Measurements from ENCODE around the gene PARD3.
A peak's percentile ranks its signal among the peaks of the same experiment; 100 is the strongest.

PARD3 gene

DNA sequence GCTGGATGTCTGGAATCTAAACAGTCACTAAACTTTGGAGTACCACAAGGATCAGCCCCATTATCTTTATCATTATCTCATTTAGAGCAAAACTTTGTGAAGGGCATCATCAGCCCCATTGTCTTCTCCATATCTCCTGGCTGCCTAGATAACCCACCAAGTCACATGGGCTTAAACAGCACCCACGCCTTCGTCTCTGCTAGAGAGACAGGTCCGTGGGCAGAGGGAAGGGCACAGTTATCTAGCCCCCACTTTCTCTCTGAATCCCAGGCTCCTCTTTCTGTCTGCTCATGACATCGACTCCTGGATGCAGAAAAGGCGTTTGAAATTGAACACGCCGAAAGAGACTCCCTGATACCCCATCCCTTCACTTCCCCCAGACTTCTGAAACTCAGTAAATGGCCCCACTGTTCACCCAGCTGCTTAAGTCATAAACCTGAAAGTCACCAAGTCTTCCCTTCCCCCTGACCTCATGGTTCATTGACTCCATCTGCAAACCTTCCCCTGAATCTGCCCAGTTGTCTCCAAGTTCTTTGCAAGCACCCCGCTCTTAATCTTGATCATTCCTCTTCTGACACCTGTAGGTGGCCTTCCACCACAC is 20.9 kb upstream of the PARD3 start:
- H3K4me3 ChIP-seq (ENCODE audit: low read length): no peak overlapping the region
- TF ChIP-seq ZNF274 (IDR thresholded peaks at IDR 0.05; ENCODE audit: low read depth, low read length): no peak

DNA sequence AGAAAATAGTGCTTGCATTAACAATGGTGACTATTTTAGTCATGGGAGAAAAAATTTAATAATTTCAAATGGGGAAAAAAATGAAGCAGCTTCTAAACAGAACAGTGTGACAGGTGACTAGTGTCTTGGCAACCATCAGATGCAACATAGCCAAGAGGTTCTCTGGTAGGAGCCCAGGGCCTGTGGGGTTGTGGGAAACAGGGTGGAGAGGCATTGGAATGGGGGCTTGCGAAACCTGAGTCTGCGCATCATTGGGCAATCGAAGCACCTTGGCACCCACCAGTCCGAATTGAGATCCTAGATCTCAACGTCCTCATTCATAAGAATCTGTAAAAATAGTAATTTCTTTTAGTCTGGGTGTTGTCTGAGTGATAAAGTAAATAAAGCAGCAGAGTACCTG is 19.2 kb upstream of the PARD3 start:
- no peak overlapping the region for H3K4me3 ChIP-seq (ENCODE audit: low read length)
- TF ChIP-seq ZNF274 (IDR thresholded peaks at IDR 0.05; ENCODE audit: low read depth, low read length): no peak

DNA sequence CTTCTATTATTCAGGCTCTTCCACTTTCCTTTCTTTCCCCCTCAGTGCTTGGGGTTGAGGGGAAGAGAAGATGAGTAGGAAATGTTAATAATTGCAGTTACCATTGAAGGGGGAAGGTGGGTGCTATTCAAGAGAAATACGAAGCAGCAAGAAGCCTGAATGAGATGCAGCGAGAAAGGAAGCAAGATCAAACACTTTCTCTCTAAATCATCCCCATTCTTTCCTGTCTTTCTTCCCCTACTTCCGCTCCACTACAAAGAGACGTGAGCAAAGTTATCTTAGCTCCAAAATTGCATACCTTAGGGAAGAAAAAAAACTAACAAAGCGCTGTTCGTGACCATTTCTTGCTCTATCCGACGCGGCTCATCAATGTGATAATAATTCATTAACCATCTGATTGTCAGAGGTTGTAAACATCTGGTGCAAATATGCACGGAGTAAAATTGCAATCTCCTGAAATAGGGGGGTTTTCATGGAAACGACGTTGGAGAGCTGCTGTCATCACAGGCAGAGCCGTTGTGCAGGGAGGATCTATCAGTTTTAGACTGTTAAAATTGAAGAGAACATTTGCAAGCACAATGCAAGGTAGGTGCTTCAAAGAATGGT is 15.2 kb upstream of the PARD3 start:
- H3K4me3 ChIP-seq (ENCODE audit: low read length): no peak overlapping the region
- TF ChIP-seq ZNF274 (IDR thresholded peaks at IDR 0.05; ENCODE audit: low read depth, low read length): no peak

DNA sequence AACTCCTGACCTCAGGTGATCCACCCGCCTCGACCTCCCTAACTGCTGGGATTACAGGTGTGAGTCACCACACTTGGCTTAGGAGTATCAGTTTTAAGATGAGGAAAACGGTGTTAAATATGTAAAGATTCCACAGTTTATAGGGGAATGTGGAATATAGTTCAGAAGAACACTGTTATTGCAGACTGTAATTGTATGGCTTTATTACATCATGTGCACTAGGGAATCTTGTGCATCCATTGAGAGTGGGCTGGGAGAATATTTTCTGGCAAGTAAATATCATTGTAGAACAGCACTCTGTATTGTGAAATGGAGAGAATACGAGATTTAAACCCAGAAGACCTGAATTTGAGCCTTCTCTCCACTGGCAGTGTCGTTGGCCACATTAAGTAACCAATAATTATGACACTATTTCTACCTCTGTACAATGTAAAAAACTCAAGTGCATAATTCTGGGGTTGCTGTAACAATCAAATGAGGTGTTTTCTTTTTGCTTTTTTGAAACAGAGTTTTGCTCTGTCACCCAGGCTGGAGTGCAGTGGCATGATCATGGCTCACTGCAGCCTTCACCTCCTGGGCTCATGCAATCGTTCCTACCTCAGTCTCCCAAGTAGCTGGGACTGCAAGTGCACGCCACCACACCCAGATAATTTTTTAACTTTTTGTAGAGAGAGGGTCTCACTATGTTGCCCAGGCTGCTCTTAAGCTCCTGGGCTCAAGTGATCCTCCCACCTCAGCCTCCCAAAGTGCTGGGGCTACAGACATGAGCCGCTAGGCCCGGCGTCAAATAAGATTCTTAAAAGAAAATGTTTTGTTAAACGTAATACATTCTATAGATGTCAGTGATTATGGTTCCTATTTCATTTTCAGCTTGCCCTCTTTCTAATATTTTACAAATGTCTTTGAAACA is 12.0 kb upstream of the PARD3 start:
- no peak for TF ChIP-seq ZNF274 (IDR thresholded peaks at IDR 0.05; ENCODE audit: low read depth, low read length)
- no peak overlapping the region for H3K4me3 ChIP-seq (ENCODE audit: low read length)

DNA sequence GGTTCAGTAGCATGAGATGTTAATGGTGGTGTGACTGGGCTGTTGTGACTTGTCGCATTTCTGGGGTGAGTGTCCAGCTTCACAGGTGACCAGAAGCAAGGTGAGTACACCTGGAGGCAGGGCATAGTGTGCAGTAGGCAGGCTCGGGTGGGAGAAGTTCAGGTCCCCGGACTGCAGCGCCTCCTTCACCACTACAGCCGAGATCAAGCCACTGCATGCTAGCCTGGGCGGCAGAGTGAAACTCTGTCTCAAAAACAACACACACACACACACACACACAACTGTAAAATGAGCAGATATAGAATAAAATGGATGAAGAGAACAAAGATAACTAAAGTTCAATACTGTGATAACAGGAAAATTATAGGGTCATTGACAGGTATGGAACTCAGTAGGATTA is 11.1 kb upstream of the PARD3 start:
- no peak overlapping the region for H3K4me3 ChIP-seq (ENCODE audit: low read length)
- no peak for TF ChIP-seq ZNF274 (IDR thresholded peaks at IDR 0.05; ENCODE audit: low read depth, low read length)

DNA sequence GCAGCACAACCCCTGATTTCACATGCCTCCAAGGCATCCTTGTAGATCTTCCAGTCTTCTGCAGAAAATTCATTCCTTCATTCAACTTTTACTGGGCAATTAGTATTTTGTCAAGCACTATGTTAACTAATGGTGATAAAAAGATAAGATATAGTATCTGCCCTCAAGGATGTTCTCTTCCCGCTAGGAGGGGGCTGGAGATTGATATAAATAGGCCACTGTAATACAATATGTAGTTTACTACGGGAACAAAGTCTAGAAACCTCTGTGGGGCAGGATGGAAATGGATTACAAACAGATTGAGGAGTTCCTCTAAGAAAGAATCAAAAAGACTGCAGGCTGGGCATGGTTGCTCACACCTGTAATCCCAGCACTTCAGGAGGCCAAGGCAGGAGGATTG is 10.3 kb upstream of the PARD3 start:
- no peak for TF ChIP-seq ZNF274 (IDR thresholded peaks at IDR 0.05; ENCODE audit: low read depth, low read length)

DNA sequence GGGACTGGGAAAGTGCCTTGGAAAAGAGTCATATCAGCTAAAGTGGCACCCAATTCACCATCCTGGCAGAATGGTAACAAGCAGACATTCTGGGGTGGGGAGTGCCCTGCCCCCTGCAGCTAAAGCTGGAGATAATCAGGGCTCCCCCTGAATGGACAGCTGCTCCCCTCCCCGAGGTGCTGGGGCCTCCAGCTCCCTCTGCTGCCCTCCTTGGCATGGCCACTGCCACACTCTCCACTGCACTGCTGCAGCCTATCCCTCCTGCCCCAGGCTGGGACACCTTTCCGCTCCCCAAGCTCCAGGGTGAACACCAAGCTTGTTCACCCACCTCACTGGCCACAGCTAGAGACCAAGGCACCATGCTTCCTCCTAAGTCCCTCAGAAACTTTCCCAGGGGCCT is 9.8 kb upstream of the PARD3 start:
- H3K4me3 ChIP-seq (ENCODE audit: low read length): no peak overlapping the region
- no peak for TF ChIP-seq ZNF274 (IDR thresholded peaks at IDR 0.05; ENCODE audit: low read depth, low read length)

More for the DNA sequence above, 10.3 kb upstream of the PARD3 start:
- H3K4me3 ChIP-seq (ENCODE audit: low read length): no peak overlapping the region

DNA sequence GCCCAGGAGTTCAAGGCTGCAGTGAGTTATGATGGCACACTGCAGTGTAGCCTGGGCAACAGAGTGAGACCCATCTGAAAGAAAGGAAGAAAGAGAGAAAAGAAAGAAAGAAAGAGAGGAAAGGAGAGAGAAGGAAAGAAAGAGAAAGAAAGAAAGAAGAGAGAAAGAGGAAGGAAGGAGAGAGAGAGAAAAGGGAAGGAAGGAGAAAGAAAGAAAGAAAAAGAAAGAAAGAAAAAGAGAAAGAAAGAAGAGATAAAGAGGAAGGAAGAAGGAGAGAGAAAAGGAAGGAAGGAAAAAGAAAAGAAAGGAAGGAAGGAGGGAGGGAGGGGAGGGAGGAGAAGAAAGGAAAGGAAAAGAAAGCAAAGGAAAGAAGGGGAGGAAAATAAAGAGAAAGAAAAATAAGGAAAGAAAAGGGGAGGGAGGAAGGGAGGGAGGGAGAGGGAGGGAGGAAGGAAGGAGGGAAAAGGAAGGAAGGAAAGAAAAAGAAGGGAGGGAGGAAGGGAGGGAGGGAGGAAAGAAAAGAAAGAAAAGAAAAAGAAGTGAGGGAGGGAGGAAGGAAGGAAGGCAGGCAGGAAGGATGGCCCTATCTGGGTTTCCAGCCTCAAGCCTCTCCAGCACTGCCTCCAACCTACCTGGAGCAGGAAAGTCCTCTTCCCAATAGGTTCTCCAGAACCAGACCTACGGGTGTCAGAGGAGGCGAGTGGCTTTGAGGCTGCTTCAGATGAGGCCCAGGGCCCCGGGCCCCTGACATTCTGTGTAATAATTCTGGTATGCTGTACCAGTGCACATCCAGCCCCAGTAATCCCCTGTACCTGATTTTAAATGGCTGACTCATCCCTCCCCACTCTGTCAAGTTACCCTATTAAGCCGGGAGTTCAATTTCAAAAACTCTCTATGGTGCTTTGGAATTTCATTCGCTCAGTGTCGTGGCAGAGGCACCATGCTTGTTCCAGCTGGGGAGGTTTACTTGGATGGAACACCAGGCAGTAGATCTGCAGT is 6.8 kb upstream of the PARD3 start:
- TF ChIP-seq ZNF274 (IDR thresholded peaks at IDR 0.05; ENCODE audit: low read depth, low read length): no peak

DNA sequence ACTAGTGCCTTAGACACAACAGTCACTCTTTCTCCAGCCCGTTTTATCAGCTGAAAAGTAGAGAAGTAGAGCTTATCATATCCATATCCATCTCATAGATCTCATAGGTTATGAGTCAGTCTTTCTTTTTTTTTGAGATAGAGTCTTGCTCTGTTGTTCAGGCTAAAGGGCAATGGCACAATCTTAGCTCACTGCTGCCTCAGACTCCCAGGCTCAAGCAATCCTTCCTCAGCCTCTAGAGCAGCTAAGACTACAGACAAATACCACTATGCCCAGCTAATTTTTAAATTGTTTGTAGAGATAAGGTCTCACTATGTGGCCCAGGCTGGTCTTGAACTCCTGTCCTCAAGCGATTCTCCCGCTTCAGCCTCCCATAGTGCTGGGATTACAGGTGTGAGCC is 2.5 kb upstream of the PARD3 start:
- no peak for TF ChIP-seq ZNF274 (IDR thresholded peaks at IDR 0.05; ENCODE audit: low read depth, low read length)
- no peak overlapping the region for H3K4me3 ChIP-seq (ENCODE audit: low read length)

More for the DNA sequence above, 6.8 kb upstream of the PARD3 start:
- H3K4me3 ChIP-seq (ENCODE audit: low read length): no peak overlapping the region

DNA sequence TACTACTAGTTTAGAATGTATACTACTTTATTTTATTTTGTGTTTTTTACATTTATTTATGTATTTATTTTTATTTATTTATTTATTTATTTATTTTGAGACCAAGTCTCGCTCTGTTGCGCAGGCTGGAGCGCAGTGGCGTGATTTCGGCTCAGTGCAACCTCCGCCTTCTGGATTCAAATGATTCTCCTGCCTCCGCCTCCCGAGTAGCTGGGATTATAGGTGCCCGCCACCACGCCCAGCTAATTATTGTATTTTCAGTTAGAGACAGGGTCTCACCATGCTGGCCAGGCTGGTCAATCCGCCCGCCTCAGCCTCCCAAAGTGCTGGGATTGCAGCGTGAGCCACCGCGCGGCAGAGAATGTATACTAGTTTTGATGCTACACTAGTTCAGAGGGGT is 2.0 kb upstream of the PARD3 start:
- H3K4me3 ChIP-seq (ENCODE audit: low read length): no peak overlapping the region
- TF ChIP-seq ZNF274 (IDR thresholded peaks at IDR 0.05; ENCODE audit: low read depth, low read length): no peak

DNA sequence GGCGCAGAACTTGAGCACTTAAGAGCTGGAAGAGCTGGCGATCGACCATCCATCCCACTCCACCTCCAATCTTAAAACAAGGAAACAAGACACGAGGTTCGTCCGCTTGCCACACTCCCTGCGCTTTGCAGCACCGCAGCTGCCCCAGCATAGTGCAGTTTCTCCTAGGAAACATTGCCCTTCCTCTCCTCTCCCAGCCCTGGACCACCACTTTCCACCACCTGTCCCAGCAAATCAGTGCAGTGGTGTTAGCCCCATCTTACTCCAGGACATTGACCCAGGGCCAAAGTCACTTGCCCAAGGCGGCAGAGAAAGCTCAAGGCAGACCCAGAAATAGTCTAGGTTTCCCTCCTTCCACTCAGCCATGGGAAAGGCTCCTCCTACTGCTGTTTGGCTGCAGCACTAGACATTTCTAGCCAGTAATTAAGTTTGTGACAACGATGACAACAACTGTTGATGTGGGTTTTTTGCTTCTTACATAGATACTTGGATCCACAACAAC is 1.5 kb upstream of the PARD3 start:
- no peak overlapping the region for H3K4me3 ChIP-seq (ENCODE audit: low read length)
- no peak for TF ChIP-seq ZNF274 (IDR thresholded peaks at IDR 0.05; ENCODE audit: low read depth, low read length)

DNA sequence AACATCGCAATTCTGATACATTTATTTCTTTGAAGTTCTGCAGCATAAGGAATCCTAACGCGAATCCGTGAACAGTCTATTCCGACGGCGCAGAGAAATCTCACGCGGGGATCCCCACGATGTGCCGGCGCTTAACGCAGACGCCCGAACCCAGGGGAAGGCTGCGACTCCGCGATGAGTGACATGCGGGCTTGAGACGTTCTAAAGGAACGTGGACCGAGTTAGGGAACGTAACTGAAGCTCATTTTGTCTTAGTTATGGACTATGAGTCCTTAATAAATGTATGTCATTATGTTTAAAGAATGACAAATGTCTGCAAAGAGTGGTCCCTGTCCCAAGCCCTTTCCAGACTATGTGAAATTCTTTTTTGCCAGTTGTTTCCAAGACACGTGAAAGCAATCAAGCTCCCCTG is 995 bp upstream of the PARD3 start:
- peak overlapping the region; percentile 48; the same call in 1 of the 2 replicates for H3K4me3 ChIP-seq (ENCODE audit: low read length)
- TF ChIP-seq ZNF274 (IDR thresholded peaks at IDR 0.05; ENCODE audit: low read depth, low read length): no peak

DNA sequence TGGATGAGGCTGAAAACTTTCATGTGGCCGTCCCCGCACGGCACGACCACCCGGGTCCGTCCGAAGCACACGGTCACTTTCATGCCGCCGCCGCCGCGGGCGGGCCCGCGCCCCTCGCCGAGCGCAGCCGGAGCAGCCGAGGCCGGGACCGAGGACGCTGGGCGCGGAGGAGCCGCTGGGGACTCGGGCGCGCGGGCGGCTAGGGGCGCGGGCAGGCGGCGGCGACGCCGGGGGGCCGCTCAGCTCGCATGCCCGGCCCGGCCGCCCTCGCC is 247 bp downstream of the PARD3 start:
- TF ChIP-seq ZNF274 (IDR thresholded peaks at IDR 0.05; ENCODE audit: low read depth, low read length): no peak
- peak overlapping the region; percentile 90 for H3K4me3 ChIP-seq (ENCODE audit: low read length)

All from GM08714 (cell line).